ENCODE data around the gene SLC8A3.

SLC8A3 gene

GRCh38 chr14:70173569-70173968, 15.2 kb downstream of the SLC8A3 start:
- no peak for DNase-seq (ENCODE audit: low spot score)

- no peak for DNase-seq (ENCODE audit: low spot score)
Measured at GRCh38 chr14:70171726-70172125, 17.0 kb downstream of the SLC8A3 start.

- DNase-seq (ENCODE audit: low spot score), result no peak
Measured at GRCh38 chr14:70170976-70171375, 17.8 kb downstream of the SLC8A3 start.

GRCh38 chr14:70168406-70168805, 20.3 kb downstream of the SLC8A3 start:
- no peak for DNase-seq (ENCODE audit: low spot score)

DNA sequence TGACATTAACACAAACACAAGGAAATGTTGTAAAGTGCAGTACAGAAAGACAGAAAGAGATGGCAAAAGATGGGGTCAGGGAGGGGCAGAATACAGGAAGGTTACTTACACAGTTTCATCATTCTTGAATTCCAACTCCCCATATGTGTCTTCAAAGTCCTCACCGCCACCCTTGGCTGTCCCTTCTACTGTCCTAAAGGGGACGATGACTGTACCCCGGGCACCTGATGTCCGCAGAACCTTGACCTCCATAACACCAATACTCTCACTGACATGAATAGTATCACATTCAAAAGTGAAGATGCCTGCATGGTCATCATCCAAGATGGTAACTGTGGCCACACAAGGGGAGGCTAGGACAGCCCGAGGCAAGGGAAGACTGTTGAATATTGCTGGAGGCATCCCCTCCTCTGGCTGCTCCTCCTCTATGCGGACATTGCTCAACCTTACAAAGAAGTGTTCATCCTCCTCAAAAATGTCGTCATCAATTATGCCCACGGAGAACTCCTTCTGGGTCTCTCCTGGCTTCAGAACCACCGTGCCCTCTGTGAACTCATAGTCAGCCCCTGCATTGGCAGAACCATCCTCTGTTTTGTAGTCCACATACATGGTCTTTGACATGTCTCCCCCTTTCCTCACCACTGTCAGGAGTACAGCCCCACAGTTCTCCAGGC, 22.1 kb downstream of the SLC8A3 start:
- DNase-seq (ENCODE audit: low spot score), result no peak

GRCh38 chr14:70162358-70162757, 26.4 kb downstream of the SLC8A3 start:
- DNase-seq (ENCODE audit: low spot score), result no peak

DNA sequence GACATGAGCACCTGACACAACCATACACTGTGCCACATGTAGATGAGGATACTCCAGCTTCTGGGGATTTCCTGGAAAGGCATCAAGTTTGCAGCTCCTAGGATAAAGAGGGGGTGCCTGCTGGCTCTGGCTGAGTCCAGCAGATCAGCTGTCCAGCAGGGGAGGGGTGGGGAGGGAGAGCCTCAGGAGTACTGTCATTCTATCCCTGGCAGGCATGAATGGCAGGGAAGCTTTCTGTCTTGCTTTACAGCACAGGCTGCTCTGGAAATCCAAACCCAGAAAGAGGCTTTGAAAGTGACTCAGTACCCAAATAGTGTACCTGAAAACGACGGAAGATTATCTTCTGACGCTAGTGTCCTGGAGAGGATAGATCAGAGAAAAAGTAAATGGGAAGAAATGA, 32.2 kb downstream of the SLC8A3 start:
- DNase-seq (ENCODE audit: low spot score), result no peak

DNA sequence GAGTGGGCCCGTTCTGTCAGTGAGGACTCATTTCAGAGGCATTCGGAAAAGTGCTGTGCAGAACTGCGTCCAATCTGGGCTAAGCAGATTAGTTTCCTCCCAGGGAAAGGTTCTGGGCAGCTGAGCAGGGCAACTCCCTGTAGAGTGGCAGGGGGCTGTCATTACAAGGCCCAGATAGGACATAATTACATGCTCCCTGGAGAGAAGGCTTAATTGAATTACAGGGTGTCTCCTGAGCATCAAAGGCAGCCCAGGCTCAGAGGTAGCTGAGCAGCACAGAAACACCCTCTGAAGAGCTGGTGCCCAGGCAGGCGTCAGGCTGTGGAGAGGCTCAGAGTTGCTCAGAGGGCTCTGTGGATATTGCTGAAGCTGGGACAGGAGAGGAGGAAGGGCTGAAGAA, 36.0 kb downstream of the SLC8A3 start:
- DNase-seq (ENCODE audit: low spot score), result no peak

DNA sequence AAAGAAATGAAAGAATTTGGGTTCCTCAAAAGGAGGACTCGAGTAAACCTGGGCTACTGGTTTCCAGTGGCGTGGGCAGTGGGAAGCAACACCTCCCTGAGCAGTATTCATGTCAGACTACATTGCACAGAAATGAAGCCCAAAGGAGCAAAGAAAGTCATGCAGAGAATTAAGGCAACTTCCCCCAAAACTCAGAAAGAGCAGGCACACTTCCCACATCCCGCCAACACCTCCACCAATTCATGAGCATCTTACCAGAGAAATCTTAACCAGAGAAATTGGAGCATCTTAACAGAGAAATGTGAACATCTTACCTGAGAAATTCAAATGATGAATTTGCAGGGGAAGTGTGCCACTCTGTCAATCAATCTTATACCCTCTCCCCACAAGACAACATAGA, 36.7 kb downstream of the SLC8A3 start:
- DNase-seq (ENCODE audit: low spot score), result no peak

- DNase-seq (ENCODE audit: low spot score), result no peak
Measured at GRCh38 chr14:70149596-70150165, 39.1 kb downstream of the SLC8A3 start.

- no peak for DNase-seq (ENCODE audit: low spot score)
Measured at GRCh38 chr14:70148911-70149595, 39.7 kb downstream of the SLC8A3 start.

DNA sequence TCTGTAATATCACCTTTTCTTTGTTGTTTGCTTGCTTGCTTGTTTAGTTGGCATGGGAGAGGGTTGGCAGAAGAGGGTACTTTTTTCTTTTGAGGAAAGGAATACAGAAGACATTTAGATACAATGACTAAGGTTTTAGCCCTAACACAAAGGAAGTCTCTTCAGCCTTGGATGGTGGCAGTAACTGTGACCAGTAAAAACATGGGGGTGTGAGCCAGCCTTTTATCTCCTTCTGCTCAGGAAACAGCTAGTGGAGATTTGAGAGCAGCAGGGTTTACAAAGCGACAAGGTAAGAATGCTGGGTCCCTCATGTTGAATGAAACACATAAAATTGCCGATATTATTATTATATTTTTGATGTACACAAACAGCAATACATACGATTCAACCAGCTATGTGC, 40.4 kb downstream of the SLC8A3 start:
- DNase-seq (ENCODE audit: low spot score), result no peak

GRCh38 chr14:70144046-70144445, 44.7 kb downstream of the SLC8A3 start:
- no peak for DNase-seq (ENCODE audit: low spot score)

DNA sequence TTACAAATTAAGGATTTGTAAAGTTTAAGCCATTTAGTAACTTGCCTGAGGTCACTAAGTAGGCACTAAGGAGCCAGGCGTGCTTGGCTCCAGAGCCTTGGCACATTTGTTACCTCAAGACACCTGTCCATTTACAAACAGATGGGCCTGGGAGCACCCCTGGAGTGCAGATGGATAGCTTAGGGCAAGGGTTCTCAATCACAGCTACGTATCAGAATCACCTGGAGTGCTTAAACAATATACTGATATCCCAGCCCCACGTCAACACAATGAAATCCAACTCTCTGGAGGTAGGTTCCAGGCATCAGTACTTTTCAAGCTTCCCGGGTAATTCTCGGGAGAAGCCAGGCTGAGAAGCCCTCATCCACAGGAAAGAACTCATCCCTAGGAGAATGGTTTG, 45.4 kb downstream of the SLC8A3 start:
- no peak for DNase-seq (ENCODE audit: low spot score)

- DNase-seq (ENCODE audit: low spot score), result no peak
Measured at GRCh38 chr14:70140614-70141013, 48.1 kb downstream of the SLC8A3 start.

DNA sequence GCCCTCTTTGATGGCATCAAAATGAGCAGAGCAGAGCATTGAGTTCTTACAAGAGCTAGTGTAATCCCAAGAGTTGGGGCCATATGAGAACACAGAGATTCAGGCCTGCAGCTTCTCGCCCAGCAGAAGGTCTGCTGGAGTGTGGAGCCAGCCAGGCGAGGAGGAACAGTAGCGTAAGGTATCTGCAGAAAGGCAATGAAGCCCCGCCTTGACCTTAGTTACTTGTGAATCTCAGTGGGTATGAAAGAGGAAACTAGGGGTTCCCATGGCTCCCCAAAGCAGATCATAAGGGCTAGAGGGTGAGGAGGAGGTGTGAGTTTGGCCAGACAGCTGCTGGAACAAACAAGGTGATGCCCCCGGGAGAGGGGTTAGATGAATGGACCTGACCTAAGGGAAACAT, 49.4 kb downstream of the SLC8A3 start:
- DNase-seq (ENCODE audit: low spot score), result no peak

DNA sequence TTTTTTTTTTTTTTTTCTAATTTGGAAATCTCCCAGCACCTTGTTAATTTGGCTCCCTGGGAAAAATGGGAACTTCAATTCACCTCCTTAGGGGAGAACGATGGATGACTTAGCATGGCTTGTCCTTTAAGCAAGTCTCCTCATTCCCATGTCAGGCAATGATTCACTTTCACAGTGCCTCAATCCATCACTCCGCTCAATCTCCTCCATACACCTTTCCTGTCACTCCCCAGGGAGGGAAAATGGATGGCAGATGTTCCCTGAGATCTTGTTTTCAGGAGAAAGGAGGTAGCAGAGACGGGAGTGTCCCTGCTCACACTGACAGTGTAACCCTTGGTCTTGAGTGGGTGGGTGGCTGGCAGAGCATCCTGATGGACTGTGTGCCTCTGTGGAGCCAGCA, 51.0 kb downstream of the SLC8A3 start:
- no peak for DNase-seq (ENCODE audit: low spot score)

GRCh38 chr14:70133461-70133860, 55.3 kb downstream of the SLC8A3 start:
- no peak for DNase-seq (ENCODE audit: low spot score)

DNA sequence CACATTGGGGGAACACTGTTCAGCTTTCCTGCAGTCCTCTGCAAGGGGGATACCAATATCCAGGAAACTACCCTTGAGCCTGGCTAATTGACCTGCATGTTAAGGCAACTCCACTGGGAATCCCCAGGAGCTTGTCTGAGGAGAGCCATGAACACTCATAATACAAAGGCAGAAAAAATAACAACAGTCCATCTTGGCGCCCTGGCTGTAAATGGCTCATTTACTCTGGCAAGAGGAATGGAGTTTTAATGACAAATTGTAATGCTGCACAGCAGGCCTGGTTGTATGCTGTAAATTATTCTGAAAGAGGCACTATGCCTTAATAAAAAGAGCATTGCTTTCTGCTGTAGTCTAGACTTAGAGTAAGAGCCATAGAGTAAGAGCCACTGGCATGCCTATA, 58.3 kb downstream of the SLC8A3 start:
- DNase-seq (ENCODE audit: low spot score), result no peak

DNA sequence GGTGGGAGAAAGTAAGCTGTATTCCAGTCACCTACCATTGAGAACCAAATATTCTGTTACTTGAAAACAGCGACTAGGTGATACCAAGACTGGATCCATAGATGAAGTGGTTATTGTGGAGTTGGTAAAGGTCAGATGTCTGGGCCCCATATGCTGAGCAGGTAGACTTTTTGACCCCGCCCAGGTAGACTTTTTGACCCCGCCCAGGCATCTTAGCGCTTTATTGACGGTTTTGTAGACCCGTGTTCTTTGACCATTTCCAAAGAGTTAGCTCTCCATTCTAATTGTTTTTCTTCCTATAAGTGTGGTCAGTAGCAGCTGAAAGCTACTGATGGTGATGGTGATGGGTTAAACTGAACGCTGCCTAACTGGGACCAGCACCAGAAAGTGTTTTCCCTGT, 61.6 kb downstream of the SLC8A3 start:
- DNase-seq (ENCODE audit: low spot score), result no peak

- DNase-seq (ENCODE audit: low spot score), result no peak
Measured at GRCh38 chr14:70123796-70124195, 65.0 kb downstream of the SLC8A3 start.

- no peak for DNase-seq (ENCODE audit: low spot score)
Measured at GRCh38 chr14:70121521-70121920, 67.2 kb downstream of the SLC8A3 start.

DNA sequence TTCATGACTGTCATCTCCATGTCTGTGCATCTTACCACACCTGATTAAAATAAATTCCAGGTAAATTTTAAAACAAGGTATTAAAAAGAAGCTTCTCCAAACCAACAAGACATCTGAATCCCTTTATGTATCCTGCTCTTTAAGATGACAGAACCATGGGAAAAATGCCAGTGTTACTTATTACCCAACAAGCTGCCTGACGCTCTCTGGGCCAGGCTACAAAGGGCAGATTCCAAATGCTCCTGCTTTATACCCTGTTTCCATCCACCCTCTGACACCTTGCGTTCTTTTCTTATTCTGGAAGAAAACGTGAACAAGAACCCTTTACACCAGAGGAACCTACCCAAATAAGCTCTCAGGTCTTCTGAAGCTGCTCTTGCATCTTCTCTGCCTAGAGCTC, 70.7 kb downstream of the SLC8A3 start:
- no peak for DNase-seq (ENCODE audit: low spot score)

- no peak for DNase-seq (ENCODE audit: low spot score)
Measured at GRCh38 chr14:70116278-70116677, 72.5 kb downstream of the SLC8A3 start.
